HAP-1 (cell line): ENCODE measurements around the gene MAGI1.
A peak's percentile ranks its signal among the peaks of the same experiment; 100 is the strongest.

Experiments used
- DNase-seq, 2 experiments: peaks; one replicate each; pipeline ENCODE4 v3.0.0-alpha.2; 2016 to 2020; ENCODE audit warnings: low spot score in 2 of 2
- H3K27me3 ChIP-seq: fragments of 250-450 bp; sonication (Bioruptor Pico); 2 replicates; pipeline ENCODE4 v1.5.1; 2020; ENCODE audit warnings: low read depth, mild to moderate bottlenecking, moderate library complexity
- H3K36me3 ChIP-seq: fragments of 250-450 bp; sonication (Bioruptor Pico); replicated peaks from 2 replicates; pipeline ENCODE4 v1.5.1; 2020; ENCODE audit warnings: mild to moderate bottlenecking
- H3K4me1 ChIP-seq: fragments of 250-450 bp; sonication (Bioruptor Pico); 2 replicates; pipeline ENCODE4 v1.5.1; 2020; ENCODE audit warnings: mild to moderate bottlenecking
- H3K4me3 ChIP-seq: fragments of 250-450 bp; sonication (Bioruptor Pico); 2 replicates; pipeline ENCODE4 v1.5.1; 2020; ENCODE audit warnings: mild to moderate bottlenecking, moderate library complexity
- H3K9me3 ChIP-seq: fragments of 250-450 bp; sonication (Bioruptor Pico); 2 replicates; pipeline ENCODE4 v1.5.1; 2020; ENCODE audit warnings: mild to moderate bottlenecking, moderate library complexity
- in situ Hi-C: fragments of 300-500 bp; cut with MboI; formaldehyde crosslinking; loops from 3 replicates; pipeline ENCODE4 v1.14.3; 2020; ENCODE audit warnings: low sequenced_read_pairs, inconsistent platforms, mixed read lengths

MAGI1 gene

DNA sequence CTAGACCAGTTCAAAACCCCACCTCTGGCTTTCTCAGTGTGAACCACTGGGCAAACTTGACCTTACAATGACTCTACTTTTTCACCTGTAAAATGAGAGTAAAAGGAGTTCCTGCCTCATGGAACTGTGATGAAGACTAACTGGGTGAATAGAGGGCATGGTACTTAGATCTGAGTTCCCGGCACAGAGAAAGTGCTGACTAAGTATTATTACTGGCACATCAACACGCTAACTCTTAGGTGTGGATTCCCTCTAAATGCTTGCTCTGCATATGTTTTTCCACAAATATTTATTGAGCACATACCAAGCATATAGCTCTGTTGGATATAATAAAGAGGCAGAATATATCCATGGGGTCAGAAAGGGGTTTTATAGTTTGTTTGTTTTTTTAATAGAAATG is 437.8 kb downstream of the MAGI1 start:
- Histone ChIP-seq H3K4me3 (no peak overlapping the region), H3K4me1 (peaks cover 36% of the 10 kb centered on the region), H3K36me3 (no peaks in the 10 kb centered on the region), H3K27me3 (no peaks in the 10 kb centered on the region), H3K9me3 (no peaks in the 10 kb centered on the region)
- no peak for DNase-seq
- in situ Hi-C loops: no loop called here

DNA sequence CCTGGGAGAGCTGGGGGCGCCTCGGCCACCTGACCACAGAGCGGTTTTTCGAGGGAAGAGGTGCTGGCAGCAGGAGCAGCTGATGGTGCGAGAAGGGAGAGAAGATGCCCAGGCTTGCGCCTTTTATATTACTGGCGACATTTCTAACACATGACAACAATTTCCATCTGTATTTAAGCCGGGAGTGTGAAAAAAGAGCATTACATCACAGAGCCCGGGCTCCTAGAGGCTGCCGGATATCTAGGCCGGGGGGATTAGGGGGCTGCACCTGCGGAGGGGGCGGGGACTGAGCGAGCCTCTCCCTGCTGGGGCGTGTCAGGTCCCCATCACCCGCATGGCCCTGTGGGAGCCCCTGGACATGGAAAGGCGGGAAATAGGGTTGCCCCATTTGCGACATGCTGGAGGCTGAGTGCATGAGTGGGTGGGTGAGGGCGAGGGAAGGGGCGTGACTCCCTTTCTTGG is 440.7 kb downstream of the MAGI1 start:
- H3K4me1 ChIP-seq: peaks cover 45% of the 10 kb centered on the region
- no peak overlapping the region for H3K4me3 ChIP-seq
- no peaks in the 10 kb centered on the region for H3K27me3 ChIP-seq

DNA sequence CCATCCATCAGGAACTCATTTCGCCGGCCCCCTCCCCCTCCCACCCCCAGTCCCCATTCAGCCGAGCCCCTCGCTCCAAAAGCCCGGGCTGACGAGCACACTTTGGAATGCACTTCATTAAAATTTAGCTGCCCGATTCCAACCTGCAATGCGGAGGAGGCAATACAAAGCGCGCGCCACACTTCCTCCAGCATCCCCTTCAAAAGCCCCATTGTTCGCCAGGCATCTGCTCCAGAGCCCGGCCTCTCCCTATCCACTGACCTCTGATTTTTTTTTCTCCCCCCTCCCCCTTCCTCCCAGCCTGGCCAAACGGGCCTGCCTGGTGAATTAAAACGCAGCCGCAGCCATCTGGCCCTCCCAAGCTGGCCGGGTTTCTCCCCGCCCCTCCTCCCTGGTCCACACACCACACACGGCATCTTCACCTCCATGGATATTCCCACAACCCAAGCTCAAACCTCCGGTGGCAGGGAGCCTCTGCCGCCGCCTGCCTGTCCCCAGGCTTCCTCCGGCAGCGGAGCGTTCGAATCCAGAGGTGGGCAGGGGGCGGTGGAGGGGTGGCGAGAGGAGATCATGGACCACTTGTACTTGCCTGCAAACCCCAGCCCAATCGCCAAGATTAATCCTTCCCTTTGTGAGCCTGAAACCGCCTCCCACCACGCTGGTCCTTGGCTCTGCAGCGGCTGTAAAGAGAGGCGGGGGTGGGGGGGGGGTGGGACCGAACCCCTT is 441.3 kb downstream of the MAGI1 start:
- Histone ChIP-seq H3K4me1 (peaks cover 45% of the 10 kb centered on the region), H3K9me3 (no peaks in the 10 kb centered on the region), H3K27me3 (no peaks in the 10 kb centered on the region), H3K4me3 (peak overlapping the region; percentile 18), H3K36me3 (no peaks in the 10 kb centered on the region)
- peak; percentile 72 to 86 for DNase-seq
- in situ Hi-C loops: no loop called here

More for the DNA sequence above, 440.7 kb downstream of the MAGI1 start:
- in situ Hi-C loops: no loop called here
- no peaks in the 10 kb centered on the region for H3K36me3 ChIP-seq
- no peaks in the 10 kb centered on the region for H3K9me3 ChIP-seq
- DNase-seq: no peak

DNA sequence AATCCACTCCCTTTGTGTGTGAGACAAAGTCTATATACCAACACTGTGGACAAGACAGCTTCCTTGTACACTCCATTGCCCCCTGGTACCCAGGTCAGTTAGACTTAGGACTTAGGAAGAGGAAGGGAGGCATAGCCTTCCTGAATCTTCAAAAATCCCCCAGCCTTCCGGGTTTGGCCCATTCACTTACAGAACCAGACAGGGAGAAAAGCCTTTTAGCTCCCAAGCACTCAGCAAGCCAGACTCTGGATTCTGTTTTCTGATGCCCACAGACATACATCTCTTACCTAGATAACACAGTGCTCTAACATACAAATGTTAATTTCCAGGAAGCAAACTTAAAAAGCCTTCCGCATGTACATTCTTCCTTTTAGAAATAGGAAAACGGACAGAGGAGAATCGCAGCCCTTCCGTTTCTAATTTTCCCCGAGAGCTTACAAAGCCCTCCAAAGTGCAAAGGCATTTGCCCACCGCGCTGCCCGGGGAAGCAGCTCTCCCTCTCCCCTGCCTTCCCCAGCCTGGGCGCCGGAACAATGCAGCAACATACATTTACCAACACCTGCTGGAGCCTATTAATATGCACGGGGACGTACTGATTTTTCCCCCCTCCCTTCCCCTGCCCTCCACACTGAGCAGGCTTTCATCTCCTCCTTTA is 442.0 kb downstream of the MAGI1 start:
- no peaks in the 10 kb centered on the region for H3K27me3 ChIP-seq
- peaks cover 45% of the 10 kb centered on the region for H3K4me1 ChIP-seq
- H3K4me3 ChIP-seq: peak overlapping the region; percentile 18
- DNase-seq: no peak
- H3K9me3 ChIP-seq: no peaks in the 10 kb centered on the region
- in situ Hi-C loops: no loop called here
- no peaks in the 10 kb centered on the region for H3K36me3 ChIP-seq

DNA sequence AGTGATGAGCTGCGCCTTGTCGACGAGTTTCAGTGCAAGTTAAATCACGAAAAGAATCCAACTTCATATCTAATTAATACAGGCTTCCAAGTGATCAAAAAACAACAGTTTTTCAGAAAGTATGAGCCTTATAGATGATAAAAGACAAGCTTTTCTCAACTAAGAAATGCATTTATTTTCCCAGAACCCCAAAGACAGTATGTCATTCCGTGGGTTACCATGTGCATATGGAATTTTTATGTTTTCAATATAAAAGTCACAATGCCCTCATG is 442.8 kb downstream of the MAGI1 start:
- H3K4me3 ChIP-seq: no peak overlapping the region

DNA sequence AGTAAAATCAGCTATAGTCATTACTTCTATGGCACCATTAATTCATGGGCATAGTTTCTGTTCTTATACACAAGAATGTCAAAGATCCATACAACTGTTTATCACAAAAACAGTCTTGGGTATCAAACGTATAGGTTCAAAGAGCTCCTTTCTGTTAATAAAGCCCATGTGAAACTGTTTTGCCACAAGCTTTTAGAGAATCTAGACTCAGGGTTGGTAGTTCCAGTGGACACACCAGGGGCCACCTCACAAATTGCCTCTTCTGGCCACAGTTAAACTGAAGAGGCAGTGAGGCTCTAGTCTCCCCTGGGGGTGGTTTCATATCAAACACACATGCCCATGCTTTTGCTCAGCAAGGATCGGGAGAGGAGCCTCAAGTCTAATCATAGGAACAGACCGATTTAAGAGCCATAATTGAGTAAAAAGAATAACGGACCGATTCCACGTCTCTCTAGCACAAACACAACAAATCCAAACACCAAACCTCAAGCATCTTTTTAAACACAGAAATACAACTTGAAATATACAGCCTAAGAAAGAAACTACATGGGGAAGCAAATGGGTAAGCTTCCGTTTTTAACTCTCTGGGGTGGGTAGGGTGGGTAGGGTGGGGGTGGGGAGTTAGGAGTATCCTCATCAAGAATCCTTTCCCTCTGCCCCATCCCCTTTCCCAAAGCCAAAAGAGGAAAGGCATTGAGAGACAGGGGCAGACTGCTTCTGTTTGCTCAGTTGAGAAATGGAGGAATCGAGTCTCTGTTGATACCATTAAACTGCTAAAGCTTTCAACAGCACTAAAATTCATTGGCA is 443.3 kb downstream of the MAGI1 start:
- H3K4me1 ChIP-seq: peaks cover 37% of the 10 kb centered on the region
- no peak overlapping the region for H3K4me3 ChIP-seq
- no peak for DNase-seq
- no peaks in the 10 kb centered on the region for H3K36me3 ChIP-seq
- in situ Hi-C loops: no loop called here
- H3K9me3 ChIP-seq: no peaks in the 10 kb centered on the region
- no peaks in the 10 kb centered on the region for H3K27me3 ChIP-seq

More for the DNA sequence above, 442.8 kb downstream of the MAGI1 start:
- no peak for DNase-seq
- no peaks in the 10 kb centered on the region for H3K27me3 ChIP-seq
- no peaks in the 10 kb centered on the region for H3K9me3 ChIP-seq
- no peaks in the 10 kb centered on the region for H3K36me3 ChIP-seq
- in situ Hi-C loops: no loop called here
- H3K4me1 ChIP-seq: peaks cover 43% of the 10 kb centered on the region

DNA sequence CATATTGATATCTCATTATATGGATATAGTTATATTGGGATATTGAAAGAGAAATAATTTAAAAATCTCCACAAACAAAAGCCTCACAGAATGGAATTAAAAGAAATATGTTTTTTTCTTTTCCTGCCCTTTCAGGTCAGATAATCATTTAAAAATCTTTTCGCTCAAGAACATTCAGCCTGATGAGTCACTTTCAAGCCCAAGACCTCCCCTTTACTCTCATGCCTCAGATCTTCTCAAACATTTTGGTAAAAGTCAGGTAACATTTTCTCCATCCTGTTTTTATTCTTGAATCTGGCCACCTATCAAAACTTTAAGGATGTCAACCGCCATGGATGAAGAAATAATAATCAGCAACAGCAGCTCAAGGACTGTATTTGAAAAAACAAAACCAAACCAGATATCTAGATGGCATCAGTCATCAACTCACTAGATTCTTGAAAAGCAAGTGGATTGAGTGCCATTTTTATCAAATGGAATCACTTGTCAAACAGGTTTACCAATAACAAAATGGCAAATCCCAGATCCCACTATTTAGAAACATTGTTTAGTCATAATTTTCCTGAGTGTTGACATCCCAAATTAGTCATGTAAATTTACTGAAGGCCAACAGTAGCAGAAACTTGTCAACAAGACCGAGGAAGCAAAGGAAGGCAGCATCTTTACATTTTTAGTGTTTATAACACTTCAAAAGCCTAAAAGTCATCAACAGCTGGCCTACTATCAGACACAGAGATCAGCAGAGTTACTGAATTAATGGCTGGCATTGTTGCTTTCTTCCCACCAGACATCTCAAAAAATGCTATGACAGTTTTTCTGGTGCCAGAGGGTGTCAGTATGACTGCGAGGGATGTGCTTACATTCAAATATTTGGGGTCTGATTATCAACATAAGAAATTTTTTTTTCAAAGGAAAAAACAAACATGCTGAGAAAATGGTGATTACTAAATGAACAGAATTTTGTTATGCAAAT is 444.7 kb downstream of the MAGI1 start:
- no peak for DNase-seq
- H3K4me1 ChIP-seq: peaks cover 28% of the 10 kb centered on the region
- in situ Hi-C loops: no loop called here

DNA sequence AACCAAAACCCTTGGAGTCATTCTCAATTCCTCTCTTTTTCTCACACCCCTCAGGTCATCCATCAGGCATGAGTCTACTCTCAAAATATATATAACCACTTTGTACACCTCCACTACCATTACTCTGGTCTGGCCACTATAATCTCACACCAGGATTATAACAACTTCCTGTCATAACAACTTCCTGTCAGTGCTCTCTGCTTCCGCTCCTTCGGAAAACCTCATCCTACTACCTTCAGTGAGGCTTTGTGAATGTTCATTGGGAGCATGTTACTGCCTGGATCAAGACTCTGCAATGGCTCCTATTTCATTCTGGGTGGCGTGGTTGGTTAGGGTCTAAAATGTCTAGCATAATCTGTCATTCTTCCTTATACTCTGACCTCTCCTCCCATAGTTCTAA is 447.4 kb downstream of the MAGI1 start:
- Histone ChIP-seq H3K9me3 (no peaks in the 10 kb centered on the region), H3K27me3 (no peaks in the 10 kb centered on the region), H3K4me1 (peaks cover 16% of the 10 kb centered on the region), H3K4me3 (no peak overlapping the region), H3K36me3 (no peaks in the 10 kb centered on the region)
- DNase-seq: no peak
- in situ Hi-C loops: no loop called here

More for the DNA sequence above, 444.7 kb downstream of the MAGI1 start:
- no peaks in the 10 kb centered on the region for H3K27me3 ChIP-seq
- no peaks in the 10 kb centered on the region for H3K9me3 ChIP-seq
- no peak overlapping the region for H3K4me3 ChIP-seq
- H3K36me3 ChIP-seq: no peaks in the 10 kb centered on the region

DNA sequence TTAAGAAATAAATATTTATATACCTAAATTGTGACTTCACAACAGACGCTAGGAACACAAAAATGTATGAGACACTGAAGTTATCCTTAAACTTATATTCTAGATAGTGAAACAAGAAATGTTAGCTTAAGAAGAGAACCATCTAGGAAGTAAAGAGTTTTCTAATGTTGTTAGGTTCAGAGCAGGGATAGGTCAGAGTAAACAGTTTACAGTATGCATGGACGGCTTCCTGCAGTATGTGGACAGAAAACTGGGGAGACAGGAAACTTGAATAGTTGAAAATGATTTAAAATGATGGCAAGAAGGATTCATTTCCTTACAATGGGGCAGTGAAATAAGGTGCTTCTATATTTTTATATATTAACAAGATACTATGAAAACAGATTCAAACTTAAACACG is 449.8 kb downstream of the MAGI1 start:
- no peak overlapping the region for H3K4me3 ChIP-seq
- DNase-seq: no peak
- no peaks in the 10 kb centered on the region for H3K9me3 ChIP-seq
- H3K27me3 ChIP-seq: no peaks in the 10 kb centered on the region
- in situ Hi-C loops: no loop called here
- no peaks in the 10 kb centered on the region for H3K4me1 ChIP-seq
- H3K36me3 ChIP-seq: no peaks in the 10 kb centered on the region

DNA sequence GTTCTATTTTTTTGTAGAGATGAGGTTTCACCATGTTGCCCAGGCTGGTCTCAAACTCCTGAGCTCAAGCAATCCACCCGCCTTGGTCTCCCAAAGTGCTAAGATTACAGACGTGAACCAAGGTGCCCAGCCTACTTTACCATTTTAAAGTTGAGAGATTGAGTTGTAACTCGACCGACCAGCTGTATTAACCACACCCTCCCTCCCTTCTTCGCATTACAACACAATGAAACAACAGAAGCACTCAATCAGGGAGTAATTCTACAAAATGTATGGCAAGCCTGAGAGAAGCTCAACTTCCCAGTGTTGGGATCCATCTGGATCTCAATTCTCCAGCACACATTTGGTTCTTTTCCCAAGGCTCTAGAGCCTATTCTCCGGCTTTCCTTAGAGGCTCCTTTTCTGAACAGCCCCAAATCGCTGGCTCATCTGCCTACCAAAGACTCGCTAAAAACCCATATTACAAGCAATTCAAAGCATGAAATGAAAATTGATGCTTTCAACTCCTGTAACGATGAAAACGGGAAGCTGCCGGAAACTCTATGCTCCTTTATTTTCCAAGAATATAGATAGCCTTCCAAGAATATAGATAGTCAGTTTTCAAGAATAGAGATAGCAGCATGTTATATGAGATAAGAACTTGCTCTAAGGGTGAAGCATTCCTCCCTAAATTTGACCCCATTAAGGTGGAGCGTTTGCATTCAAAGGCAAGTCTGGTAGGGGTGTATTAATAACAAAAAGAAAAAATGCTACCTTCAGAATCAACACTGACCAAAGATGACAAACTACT is 450.9 kb downstream of the MAGI1 start:
- in situ Hi-C loops: no loop called here
- H3K4me1 ChIP-seq: no peaks in the 10 kb centered on the region
- H3K4me3 ChIP-seq: no peak overlapping the region
- H3K9me3 ChIP-seq: no peaks in the 10 kb centered on the region
- DNase-seq: no peak
- no peaks in the 10 kb centered on the region for H3K36me3 ChIP-seq
- no peaks in the 10 kb centered on the region for H3K27me3 ChIP-seq

DNA sequence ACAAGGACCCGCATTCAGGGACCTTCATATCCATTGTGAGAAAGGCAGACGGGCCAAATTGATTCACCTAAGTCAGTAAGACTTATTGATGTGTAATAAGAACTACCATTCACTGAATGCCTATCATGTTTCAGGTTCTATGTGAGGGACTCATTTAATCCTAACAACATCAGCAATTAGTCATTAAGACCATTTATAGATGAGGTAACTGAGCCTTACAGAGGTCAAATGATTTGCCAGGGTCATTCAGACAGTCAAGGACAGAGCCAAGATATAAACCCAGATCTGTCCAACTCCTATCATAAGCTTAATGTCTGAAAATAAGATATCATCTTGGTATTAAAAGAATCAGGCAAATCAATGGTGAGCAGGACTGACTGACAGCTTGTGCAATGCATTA is 453.8 kb downstream of the MAGI1 start:
- no peaks in the 10 kb centered on the region for H3K4me1 ChIP-seq
- no peaks in the 10 kb centered on the region for H3K36me3 ChIP-seq
- no peak overlapping the region for H3K4me3 ChIP-seq
- no peaks in the 10 kb centered on the region for H3K9me3 ChIP-seq
- no peak for DNase-seq
- in situ Hi-C loops: no loop called here
- H3K27me3 ChIP-seq: no peaks in the 10 kb centered on the region

DNA sequence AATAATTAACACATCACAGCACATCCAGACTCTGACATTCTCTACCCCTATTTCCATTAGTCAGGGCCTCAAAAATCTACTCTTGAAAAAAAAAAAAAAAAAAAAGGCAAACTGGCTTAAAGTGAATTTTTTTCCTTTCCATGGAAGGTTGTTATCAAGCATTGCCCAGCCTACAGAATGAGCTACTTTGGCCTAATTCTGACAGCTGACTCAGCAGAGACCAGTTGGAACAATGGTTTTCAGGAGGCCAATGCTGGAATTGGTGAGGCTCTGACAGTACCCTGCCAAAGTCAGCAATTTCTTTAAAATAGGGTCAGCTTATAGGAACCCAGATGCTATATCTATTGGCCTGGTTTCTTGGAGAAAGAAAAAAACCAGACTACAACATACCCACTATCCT is 454.7 kb downstream of the MAGI1 start:
- no peaks in the 10 kb centered on the region for H3K27me3 ChIP-seq
- H3K9me3 ChIP-seq: no peaks in the 10 kb centered on the region
- no peak for DNase-seq
- in situ Hi-C loops: no loop called here
- H3K36me3 ChIP-seq: no peaks in the 10 kb centered on the region
- no peaks in the 10 kb centered on the region for H3K4me1 ChIP-seq
- H3K4me3 ChIP-seq: no peak overlapping the region

DNA sequence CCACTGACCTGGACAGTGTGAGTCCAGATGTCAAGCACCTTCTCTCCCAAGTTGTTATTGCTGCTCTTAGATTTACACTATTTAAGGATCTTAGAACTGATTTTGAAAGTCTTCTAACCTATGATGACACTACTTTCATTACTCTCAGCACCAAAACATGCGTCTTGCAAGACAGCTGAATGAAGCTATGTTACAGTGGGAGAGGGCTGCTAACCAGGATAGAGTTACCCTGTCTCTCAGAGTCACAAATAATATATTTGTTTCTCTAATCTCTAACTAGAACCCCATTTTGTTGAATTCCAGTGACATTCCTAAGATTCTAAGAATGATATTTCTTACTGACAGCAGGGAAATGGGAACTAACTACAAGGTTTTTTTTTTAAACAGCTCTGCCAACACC is 455.5 kb downstream of the MAGI1 start:
- no peaks in the 10 kb centered on the region for H3K27me3 ChIP-seq
- no peaks in the 10 kb centered on the region for H3K9me3 ChIP-seq
- in situ Hi-C loops: no loop called here
- no peak overlapping the region for H3K4me3 ChIP-seq
- H3K36me3 ChIP-seq: no peaks in the 10 kb centered on the region
- no peaks in the 10 kb centered on the region for H3K4me1 ChIP-seq
- no peak for DNase-seq
